GM19043 (cell line): ENCODE results near the gene BRIX1.
A peak's percentile ranks its signal among the peaks of the same experiment; 100 is the strongest.
"Not testable (repeated sequence)": the region's sequence is repeated elsewhere in the genome, so short reads cannot be mapped to it uniquely, and the experiment has no call there.

Source experiments
- ATAC-seq: cut with Tn5 transposase; IDR thresholded peaks from one replicate; pipeline ENCODE4 v1.9.1; 2021; ENCODE audit warnings: low read depth; ENCODE audit not compliant: unreplicated experiment

BRIX1 gene

GRCh38 chr5:34914671-34915138 is 806 bp upstream of the BRIX1 start:
- ATAC-seq = peak; percentile 13

GRCh38 chr5:34915856-34916192 is 313 bp downstream of the BRIX1 start:
- peak; percentile 2 for ATAC-seq

- no peak for ATAC-seq
These were observed 1.0 kb downstream of the BRIX1 start for GRCh38 chr5:34916518-34916917.

DNA sequence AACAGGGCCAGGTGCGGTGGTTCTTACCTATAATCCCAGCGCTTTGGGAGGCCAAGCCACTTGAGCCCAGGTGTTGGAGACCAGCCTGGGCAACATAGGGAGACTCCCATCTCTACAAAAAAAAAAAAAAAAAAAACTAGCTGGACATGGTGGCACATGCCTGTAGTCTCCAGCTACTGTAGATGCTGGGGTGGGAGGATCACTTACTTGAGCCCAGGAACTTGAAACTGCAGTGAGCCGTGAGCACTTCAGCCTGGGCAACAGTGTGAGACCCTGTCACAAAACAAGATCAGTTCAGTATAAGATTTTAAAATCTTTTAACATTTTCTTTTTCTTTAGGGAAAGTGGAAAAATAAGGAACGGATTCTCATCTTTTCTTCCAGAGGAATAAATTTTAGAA is 2.5 kb downstream of the BRIX1 start:
- ATAC-seq = no peak

DNA sequence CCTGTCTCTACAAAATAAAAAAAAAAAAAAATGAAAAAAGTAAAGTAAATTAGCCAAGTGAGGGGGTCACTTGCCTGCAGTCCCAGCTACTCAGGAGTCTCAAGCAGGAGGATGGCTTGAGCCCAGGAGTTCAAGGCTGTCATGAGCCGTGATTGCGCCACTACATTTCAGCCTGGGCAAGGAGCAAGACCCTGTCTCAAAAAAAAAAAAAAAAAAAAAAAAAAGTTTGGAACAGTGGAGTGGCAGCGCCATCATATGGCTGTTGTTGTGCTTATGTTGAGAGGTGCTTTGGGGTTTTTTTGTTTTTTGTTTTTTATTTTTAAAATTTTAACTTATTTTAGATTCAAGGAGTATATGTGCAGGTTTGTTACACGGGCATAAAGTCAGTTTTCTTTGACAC is 3.6 kb downstream of the BRIX1 start:
- no peak for ATAC-seq

GRCh38 chr5:34923256-34923655 is 7.7 kb downstream of the BRIX1 start:
- ATAC-seq = not testable (repeated sequence)

DNA sequence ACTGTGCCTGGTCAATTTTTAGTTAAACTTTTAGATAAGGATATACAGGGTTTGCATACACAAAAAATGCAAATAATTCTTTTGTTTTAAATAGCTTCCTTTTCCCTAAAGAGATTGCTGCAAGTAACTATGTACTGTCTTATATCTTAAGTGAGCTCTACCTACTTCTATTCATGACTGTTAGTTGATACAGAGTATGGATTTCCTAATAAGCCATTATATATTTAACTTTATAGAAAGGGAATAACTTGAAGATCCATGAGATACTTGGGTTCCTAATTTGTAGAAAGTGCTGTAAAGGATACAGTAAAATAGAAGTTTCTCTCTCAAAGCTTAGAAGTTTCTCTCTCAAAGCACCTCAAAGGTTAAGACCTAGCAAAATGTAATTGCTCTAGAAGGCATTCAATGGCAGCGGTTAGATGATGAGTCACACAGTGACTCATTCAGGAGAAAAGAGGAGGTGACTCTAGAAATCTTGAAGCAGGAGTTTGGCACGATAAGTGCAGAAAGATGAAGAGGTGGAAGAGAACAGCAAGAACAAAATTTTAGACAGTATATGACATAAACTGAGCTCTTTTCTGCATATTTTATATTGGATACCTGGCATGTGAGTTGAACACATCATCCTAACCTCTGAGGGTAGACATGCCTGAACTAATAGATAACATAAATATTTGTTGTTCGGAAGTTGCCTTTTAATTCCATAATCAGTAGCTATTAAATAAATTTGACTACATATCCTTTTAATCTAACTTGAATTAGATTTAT is 8.4 kb downstream of the BRIX1 start:
- peak; percentile 58 for ATAC-seq

DNA sequence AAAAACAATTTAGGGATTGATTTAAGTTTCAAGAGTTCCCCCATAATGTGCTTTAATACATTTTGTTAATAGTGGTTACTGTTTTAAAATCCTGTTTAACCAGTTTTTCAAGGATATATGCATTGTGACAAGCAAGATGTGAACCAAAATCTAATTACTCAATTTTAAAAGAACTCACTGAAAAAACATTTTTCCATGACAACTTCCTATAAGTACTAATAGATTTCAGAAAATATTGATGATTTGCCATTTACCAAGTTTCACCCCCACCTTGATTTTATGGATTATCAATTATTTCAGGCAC is 8.9 kb downstream of the BRIX1 start:
- ATAC-seq = no peak

GRCh38 chr5:34926318-34926888 is 10.9 kb downstream of the BRIX1 start:
- ATAC-seq = no peak

DNA sequence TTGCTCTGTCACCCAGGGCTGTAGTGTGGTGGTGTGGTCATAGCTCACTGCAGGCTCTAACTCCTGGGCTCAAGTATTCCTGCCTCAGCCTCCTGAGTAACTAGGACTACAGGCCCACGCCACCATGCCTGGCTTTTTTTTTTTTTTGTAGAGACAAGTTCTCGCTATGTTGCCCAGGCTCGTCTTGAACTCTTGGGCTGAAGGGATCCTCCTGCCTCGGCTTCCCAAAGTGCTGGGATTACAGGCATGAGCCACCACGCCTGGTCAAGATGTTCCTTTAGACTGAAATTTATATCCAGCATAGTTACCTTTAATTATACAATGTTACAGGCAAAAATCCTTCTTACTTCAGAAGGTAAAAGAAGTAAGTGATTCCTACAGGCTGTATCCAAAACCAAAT is 12.3 kb downstream of the BRIX1 start:
- no peak for ATAC-seq

DNA sequence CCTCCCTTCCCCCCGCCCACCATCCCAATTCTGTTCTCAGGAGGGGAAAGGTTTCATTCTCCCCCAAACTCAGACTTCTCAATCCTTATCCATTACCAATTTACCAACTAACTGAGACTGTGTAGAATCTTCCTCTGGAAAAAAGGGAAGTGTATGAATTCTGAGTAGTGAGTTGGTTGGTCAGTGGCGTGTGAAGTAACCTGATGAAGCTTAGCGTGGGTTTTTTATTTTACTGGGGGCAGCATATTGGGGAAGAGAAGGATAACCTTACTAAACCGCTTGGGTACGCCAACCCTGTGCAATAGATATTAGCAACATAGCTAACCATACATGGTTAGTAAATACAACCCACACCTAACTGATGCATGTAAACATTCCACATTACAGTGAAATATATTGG is 12.8 kb downstream of the BRIX1 start:
- ATAC-seq = no peak

- ATAC-seq = peak; percentile 83
These were observed 13.7 kb downstream of the BRIX1 start, which contains the start of gene DNAJC21 for GRCh38 chr5:34929134-34929719. DNAJC21 (plus strand) TSS chr5:34929559; CDS start chr5:34929820, 261 bp downstream.

GRCh38 chr5:34929720-34930461 is 14.4 kb downstream of the BRIX1 start:
- peak; percentile 58 for ATAC-seq

DNA sequence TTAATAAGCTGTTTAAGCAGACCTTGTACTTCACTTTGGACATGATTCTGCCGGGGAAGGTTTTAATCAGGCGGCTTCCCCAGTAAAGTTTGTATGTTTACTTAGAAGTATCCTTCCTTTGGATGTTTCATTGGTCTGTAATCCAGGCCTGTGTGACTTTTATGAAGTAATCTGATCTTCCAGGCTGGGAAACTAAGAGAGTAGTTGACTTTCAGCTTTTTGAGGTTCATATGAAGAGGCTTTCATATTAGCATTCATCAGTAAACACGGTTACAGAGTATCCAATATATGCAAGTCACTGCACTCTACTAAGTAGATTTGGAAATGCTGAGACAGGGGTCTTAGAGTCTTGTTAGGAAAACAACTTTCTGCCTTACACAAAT is 14.9 kb downstream of the BRIX1 start:
- ATAC-seq = no peak

GRCh38 chr5:34930870-34931269 is 15.4 kb downstream of the BRIX1 start:
- no peak for ATAC-seq

DNA sequence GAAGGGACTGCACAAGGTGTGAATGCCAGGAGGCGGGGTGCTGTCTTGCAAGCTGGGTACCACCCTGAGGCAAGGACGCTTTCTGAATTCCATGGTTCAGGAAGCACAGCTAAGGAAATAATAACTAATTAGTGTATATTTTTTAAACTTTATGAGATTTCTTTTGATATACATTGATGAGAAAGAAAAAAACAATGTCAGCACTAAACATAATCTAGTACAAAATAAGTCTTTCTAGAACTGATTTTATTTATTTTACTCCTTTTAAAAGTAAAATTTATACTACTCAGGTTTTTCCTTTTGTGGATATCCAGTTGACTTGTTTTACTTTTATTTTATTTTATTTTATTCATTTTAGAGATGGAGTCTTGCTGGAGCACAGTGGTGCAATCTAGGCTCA is 17.4 kb downstream of the BRIX1 start:
- no peak for ATAC-seq

- no peak for ATAC-seq
These were observed 26.4 kb downstream of the BRIX1 start for GRCh38 chr5:34941936-34942335.

GRCh38 chr5:34944044-34944443 is 28.5 kb downstream of the BRIX1 start:
- ATAC-seq = no peak

GRCh38 chr5:34944460-34945047 is 29.0 kb downstream of the BRIX1 start:
- no peak for ATAC-seq

DNA sequence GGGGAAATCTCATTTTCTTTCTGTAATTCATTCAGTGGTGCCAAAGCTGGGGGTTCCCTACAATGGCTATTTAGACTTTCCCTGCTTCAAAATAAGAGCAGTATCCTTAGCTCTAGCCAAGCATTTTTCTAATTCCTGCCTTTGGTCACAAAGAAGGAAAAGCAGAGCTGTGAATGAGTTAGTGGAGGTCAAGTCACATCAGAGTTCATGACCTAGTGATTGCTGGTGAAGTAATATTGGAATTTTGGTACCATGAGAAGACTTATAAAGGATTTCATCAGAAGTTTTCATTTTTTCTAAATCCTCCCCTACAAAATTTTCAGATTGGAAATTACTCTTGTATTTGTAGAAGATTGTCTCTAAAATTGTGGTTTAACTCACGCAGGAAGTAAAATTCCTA is 41.8 kb downstream of the BRIX1 start:
- ATAC-seq = no peak
